Measurements from ENCODE around the gene BCL3.

Gene BCL3

DNA sequence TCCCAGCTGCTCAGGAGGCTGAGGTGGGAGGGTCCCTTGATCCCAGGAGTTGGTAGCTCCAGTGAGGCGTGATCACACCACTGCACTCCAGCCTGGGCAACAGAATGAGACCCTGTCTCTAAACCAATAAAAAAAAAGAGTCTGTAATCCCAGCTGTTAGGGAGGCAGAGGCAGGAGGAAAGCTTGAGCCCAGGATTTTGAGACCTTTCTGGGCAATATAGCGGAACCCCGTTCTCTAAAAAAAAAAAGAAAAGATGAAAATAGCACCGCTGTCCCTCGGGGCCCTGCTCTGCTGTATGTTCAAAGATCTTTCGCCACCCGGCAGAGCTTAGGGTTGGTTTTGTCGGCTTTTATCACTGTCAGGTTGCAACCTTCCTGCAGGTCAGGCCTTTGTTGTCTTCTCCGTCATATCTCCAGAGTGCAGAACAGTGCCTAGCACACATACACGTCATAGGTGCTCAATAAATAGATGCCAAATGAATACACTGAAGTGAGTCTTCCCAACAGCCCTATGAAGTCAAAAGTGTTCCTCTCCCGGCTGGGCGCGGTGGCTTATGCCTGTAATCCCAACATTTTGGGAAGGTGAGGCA is 47.0 kb downstream of the BCL3 start:
- no peaks in the 10 kb centered on the region for H3K9me3 ChIP-seq (ENCODE audit: control insufficient read depth, low read length)
- no peak overlapping the region for H3K27ac ChIP-seq (ENCODE audit: low read depth, low read length, severe bottlenecking)
- H3K4me3 ChIP-seq (ENCODE audit: extremely low read depth, insufficient read depth, low read length, poor library complexity, severe bottlenecking): no peak overlapping the region
- peaks cover 5% of the 10 kb centered on the region for H3K4me1 ChIP-seq (ENCODE audit: control insufficient read depth, insufficient read depth, low read length, poor library complexity, severe bottlenecking)
- WGBS, 2 experiments (ENCODE audit: insufficient coverage in 2 of 2): 92 to 93% methylated on average over 9 to 12 of the region's 13 CpGs
- H3K36me3 ChIP-seq (ENCODE audit: control insufficient read depth, insufficient read depth, low read length): no peaks in the 10 kb centered on the region

DNA sequence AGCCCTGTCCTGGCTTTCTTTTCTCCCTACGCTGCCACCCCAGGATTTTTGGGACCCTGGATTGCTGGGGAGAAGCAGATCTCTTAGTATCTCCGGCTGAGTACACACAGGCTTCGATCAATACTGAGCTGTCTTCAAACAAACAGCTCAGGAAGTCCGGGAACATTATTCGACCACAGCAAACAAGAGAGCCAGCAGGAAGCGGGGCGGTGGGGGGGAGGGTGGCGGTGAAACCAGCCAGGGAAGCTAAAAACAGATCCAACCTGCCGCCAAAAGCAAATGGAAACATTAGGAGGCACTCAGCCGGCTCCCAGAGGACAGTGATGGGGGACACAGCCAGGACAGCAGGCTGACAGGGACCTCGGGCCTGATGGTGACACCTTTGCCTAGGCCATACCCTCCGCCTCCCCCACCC is 48.2 kb downstream of the BCL3 start:
- Histone ChIP-seq H3K36me3 (ENCODE audit: control insufficient read depth, insufficient read depth, low read length) (no peaks in the 10 kb centered on the region), H3K27ac (ENCODE audit: low read depth, low read length, severe bottlenecking) (peak overlapping the region; percentile 53)
- 33 to 35% methylated on average over 6 to 11 of the region's 12 CpGs for WGBS, 2 experiments (ENCODE audit: insufficient coverage in 2 of 2)

DNA sequence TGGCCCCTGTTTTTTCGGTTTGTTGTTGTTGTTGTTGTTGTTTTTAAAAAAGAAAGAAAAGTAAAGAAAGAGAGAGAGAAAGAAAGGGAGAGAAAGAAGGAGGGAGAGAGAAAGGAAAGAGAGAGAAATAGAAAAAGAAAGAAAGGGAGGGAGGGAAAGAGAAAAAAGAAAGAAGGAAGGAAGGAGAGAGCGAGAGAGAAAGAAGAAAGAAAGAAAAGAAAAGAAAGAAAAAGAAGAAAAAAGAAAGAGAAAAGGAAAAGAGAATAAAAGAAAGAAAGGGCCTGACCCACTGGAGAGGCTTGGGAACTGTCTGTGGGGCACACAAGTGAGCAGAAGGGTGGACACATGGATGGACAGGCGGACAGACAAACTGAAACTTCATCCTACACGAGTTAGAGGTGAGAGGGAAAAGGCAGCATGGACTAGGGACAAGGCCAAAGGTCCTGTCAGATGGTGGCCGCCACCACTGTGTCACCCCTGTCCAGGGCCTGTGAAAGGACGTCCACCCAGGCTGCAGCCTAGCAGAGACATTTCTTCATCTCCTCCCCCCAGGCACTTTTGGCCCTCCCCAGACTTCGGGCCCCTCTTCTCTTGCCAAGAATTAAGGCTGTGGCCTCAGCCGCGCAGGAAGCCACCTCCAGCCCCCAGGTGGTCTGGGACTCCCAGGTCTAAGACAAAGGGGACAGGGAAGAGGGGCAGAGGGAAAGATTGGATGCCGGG is 51.3 kb downstream of the BCL3 start:
- WGBS, 2 experiments (ENCODE audit: insufficient coverage in 2 of 2): 83 to 94% methylated on average over 4 to 6 of the region's 10 CpGs
- Histone ChIP-seq H3K27ac (ENCODE audit: low read depth, low read length, severe bottlenecking) (no peak overlapping the region), H3K4me3 (ENCODE audit: extremely low read depth, insufficient read depth, low read length, poor library complexity, severe bottlenecking) (no peak overlapping the region), H3K4me1 (ENCODE audit: control insufficient read depth, insufficient read depth, low read length, poor library complexity, severe bottlenecking) (peaks cover 5% of the 10 kb centered on the region), H3K36me3 (ENCODE audit: control insufficient read depth, insufficient read depth, low read length) (no peaks in the 10 kb centered on the region), H3K9me3 (ENCODE audit: control insufficient read depth, low read length) (no peaks in the 10 kb centered on the region)

More for the DNA sequence above, 48.2 kb downstream of the BCL3 start:
- no peak overlapping the region for H3K4me3 ChIP-seq (ENCODE audit: extremely low read depth, insufficient read depth, low read length, poor library complexity, severe bottlenecking)
- no peaks in the 10 kb centered on the region for H3K9me3 ChIP-seq (ENCODE audit: control insufficient read depth, low read length)
- H3K4me1 ChIP-seq (ENCODE audit: control insufficient read depth, insufficient read depth, low read length, poor library complexity, severe bottlenecking): peaks cover 5% of the 10 kb centered on the region

DNA sequence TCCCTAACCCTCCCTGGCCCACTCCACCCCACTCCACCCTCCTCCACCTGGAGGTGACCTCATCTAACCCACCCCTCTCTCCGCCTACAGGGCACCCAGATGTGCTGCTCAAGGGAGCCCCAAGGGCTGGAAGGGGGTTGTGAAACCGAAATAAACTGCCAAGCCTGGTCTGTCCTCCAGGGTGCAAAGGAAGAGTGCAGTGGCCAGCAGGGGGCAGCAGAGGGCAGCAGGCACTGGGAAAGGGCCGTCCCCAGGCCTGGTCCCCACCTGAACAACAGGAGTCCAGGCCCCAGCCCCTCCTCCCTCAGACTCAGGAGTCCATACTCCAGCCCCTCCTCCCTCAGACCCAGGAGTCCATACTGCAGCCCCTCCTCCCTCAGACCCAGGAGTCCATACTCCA is 52.0 kb downstream of the BCL3 start:
- WGBS, 2 experiments (ENCODE audit: insufficient coverage in 2 of 2): 7 to 17% methylated on average over 2 to 3 of the region's 3 CpGs
- no peak overlapping the region for H3K27ac ChIP-seq (ENCODE audit: low read depth, low read length, severe bottlenecking)
- H3K4me3 ChIP-seq (ENCODE audit: extremely low read depth, insufficient read depth, low read length, poor library complexity, severe bottlenecking): no peak overlapping the region
- no peaks in the 10 kb centered on the region for H3K9me3 ChIP-seq (ENCODE audit: control insufficient read depth, low read length)
- H3K4me1 ChIP-seq (ENCODE audit: control insufficient read depth, insufficient read depth, low read length, poor library complexity, severe bottlenecking): peaks cover 5% of the 10 kb centered on the region
- H3K36me3 ChIP-seq (ENCODE audit: control insufficient read depth, insufficient read depth, low read length): no peaks in the 10 kb centered on the region

DNA sequence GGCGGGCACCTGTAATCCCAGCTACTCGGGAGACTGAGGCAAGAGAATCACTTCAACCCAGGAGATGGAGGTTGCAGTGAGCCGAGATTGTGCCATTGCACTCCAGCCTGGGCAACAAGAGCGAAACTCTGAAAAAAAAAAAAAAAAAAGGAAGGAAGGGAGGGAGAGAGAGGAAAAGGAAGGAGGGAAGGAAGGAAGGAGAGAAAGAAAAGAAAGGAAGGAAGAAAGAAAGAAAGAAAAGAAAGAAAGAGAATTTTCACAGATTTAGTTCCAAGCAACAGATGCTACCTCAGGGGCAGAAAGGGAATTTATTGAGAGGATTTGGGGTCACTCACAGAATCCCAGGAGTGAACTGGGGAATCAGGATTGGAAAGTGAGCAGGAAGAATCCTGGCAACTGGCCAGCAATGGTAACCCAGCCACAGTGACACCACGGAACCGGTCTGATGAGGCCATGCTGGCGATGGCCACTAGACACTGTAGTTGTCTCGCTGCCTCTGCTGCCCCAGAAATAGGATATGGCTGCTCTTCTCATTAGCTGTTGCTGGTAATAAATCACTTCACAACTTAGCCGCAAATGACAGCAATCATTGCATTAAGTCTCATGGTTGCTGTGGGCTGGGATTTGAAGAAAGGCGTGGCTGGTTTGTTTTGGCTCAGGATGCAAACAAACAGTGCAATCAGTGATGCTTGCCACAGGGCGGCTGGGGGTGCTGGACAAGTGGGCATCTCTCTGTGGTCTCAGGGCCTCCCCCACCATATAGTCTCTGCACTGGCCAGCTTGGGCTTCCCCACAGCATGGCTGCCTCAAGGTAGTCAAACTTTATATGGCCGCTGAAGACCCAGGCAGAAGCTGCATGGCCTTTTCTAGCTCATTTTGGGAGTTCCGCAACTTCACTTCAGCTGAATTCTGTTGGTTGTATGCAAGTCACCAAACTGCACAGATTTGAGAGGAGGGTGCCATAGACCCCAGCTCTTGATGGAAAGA is 55.2 kb downstream of the BCL3 start:
- 93 to 95% methylated on average over 12 of the region's 13 CpGs for WGBS, 2 experiments (ENCODE audit: insufficient coverage in 2 of 2)
- H3K9me3 ChIP-seq (ENCODE audit: control insufficient read depth, low read length): no peaks in the 10 kb centered on the region
- H3K4me1 ChIP-seq (ENCODE audit: control insufficient read depth, insufficient read depth, low read length, poor library complexity, severe bottlenecking): peaks cover 8% of the 10 kb centered on the region

DNA sequence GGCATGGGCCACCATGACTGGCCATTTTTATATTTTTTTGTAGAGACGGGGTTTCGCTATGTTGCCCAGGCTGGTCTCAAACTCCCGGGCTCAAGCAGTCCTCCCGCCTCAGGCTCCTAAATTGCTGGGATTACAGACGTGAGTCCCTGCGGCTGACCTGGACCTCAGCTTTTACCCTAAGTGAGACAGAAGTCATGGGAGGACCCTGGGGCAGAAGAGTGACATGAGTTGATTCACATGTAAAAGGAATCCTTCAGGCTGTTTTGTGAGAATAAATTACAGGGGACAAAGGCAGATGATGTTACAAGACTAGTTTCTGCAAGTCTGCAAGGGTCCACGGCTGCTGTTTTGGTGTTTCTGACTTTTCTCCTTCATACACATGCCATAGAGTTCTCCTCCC is 57.8 kb downstream of the BCL3 start:
- H3K27ac ChIP-seq (ENCODE audit: low read depth, low read length, severe bottlenecking): no peak overlapping the region
- 73 to 78% methylated on average over 6 of the region's 7 CpGs for WGBS, 2 experiments (ENCODE audit: insufficient coverage in 2 of 2)
- no peaks in the 10 kb centered on the region for H3K36me3 ChIP-seq (ENCODE audit: control insufficient read depth, insufficient read depth, low read length)
- no peaks in the 10 kb centered on the region for H3K9me3 ChIP-seq (ENCODE audit: control insufficient read depth, low read length)
- no peak overlapping the region for H3K4me3 ChIP-seq (ENCODE audit: extremely low read depth, insufficient read depth, low read length, poor library complexity, severe bottlenecking)
- peaks cover 13% of the 10 kb centered on the region for H3K4me1 ChIP-seq (ENCODE audit: control insufficient read depth, insufficient read depth, low read length, poor library complexity, severe bottlenecking)

More for the DNA sequence above, 55.2 kb downstream of the BCL3 start:
- H3K4me3 ChIP-seq (ENCODE audit: extremely low read depth, insufficient read depth, low read length, poor library complexity, severe bottlenecking): no peak overlapping the region
- no peaks in the 10 kb centered on the region for H3K36me3 ChIP-seq (ENCODE audit: control insufficient read depth, insufficient read depth, low read length)
- H3K27ac ChIP-seq (ENCODE audit: low read depth, low read length, severe bottlenecking): no peak overlapping the region

DNA sequence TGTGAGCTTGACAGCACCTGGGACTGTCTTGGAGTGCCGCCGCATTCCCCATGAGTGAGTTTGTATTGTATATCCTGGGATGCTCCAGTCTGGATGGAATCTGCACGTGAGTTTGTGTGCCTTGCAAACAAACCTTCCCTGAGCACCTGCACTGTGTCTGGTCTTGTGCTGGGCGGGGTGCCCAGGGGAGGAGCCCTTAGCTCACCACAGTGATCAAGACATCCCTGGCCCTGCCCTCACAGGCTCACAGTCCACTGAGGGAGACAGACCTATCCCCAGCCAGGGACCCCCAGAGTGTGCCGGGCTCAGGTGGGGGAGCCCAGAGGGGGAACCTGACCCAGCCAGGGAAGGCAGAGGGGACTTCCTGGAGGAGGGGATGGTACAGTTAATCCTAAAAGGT is 58.7 kb downstream of the BCL3 start:
- H3K4me3 ChIP-seq (ENCODE audit: extremely low read depth, insufficient read depth, low read length, poor library complexity, severe bottlenecking): no peak overlapping the region
- no peak overlapping the region for H3K27ac ChIP-seq (ENCODE audit: low read depth, low read length, severe bottlenecking)
- H3K9me3 ChIP-seq (ENCODE audit: control insufficient read depth, low read length): no peaks in the 10 kb centered on the region
- H3K36me3 ChIP-seq (ENCODE audit: control insufficient read depth, insufficient read depth, low read length): no peaks in the 10 kb centered on the region
- H3K4me1 ChIP-seq (ENCODE audit: control insufficient read depth, insufficient read depth, low read length, poor library complexity, severe bottlenecking): peaks cover 13% of the 10 kb centered on the region
- 61 to 88% methylated on average over 4 of the region's 5 CpGs for WGBS, 2 experiments (ENCODE audit: insufficient coverage in 2 of 2)

DNA sequence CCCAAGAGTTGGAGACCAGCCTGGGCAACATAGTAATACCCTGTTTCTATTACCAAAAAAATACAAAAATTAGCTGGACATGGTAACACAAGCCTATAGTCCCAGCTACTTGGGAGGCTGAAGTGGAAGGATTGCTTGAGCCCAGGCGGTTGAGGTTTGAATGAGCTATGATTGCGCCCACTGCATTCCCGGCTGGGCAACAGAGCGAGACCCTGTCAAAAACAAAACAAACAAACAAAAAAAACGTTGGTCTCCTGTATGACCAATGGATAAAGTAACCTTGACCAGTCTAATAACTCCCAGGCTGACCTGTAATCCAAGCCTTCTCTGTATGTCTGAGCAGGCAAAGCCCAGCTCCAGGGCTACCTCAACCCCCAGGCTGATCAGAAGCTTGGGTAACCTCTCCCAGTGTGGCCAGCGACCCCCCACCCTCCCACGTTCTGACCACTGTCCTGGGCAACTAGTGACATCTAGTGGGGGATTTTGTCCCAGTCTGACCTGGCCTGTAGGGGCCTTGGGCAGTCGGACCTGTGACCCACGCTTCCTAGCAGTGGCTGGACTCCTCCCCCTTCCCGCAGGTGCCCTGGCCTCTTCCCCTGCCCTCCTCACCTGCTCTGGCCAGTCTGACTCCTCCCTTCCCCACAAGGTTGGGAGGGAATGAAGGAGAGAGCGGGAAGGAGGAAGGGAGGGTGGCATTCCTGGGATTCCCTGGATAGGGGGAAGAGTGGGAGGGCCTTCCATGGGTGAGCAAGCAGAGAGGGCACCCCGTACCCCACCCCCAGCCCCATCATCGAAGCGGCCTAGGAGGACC is 59.3 kb downstream of the BCL3 start:
- Histone ChIP-seq H3K4me3 (ENCODE audit: extremely low read depth, insufficient read depth, low read length, poor library complexity, severe bottlenecking) (peak overlapping the region; percentile 45), H3K27ac (ENCODE audit: low read depth, low read length, severe bottlenecking) (peak overlapping the region; percentile 53), H3K4me1 (ENCODE audit: control insufficient read depth, insufficient read depth, low read length, poor library complexity, severe bottlenecking) (peaks cover 13% of the 10 kb centered on the region), H3K36me3 (ENCODE audit: control insufficient read depth, insufficient read depth, low read length) (no peaks in the 10 kb centered on the region), H3K9me3 (ENCODE audit: control insufficient read depth, low read length) (no peaks in the 10 kb centered on the region)
- 29 to 41% methylated on average over 8 to 11 of the region's 14 CpGs for WGBS, 2 experiments (ENCODE audit: insufficient coverage in 2 of 2)

DNA sequence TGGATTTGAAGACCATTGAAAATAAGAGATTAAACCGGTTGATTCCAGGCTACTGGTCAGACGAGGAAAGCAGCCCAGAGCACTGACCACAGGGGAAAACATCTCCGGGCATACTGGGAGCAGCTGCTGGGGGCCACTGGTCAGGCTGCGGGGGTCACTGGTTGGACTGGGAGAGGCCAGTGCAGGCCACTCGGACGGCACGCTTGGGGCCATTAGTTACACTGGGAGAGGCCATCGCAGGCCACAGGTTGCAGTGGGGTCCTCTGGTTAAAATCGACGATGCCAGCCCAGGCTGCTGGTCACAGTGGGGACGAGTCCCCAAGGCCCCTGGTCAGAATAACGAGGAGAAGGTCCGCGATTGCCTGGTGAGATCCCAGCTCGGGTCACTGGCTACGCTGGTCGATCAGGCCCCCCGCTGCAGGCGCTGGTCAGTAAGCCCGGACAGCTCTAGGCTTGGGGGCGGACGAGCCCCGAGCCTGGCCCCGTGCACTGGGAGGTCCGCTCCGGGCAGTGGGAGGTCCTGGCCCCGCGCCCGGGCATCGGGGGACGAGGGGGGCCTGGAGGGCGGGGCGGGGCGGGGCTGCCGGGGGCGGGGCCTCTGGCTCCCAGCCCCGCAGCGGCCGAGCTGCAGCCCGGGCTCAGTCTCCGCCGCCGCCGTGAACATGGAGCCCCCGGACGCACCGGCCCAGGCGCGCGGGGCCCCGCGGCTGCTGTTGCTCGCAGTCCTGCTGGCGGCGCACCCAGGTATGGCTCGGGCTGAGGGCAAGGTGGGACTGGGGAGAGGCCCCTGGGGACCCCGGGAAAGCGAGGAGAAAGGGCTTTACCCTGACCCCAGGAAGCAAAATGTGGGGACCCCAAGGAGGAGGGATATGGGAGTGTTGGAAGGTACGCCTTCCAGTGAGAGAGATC is 60.2 kb downstream of the BCL3 start, which contains the start of gene BCAM:
TSS of gene BCAM (plus strand) at position 641 of the 909 bp plus-strand sequence. CDS start at position 663, 22 bp downstream.
- H3K36me3 ChIP-seq (ENCODE audit: control insufficient read depth, insufficient read depth, low read length): no peaks in the 10 kb centered on the region
- H3K27ac ChIP-seq (ENCODE audit: low read depth, low read length, severe bottlenecking): peak within 1 kb of the TSS; percentile 53
- 2 to 3% methylated on average over 43 to 48 of the region's 59 CpGs for WGBS, 2 experiments (ENCODE audit: insufficient coverage in 2 of 2)
- H3K4me1 ChIP-seq (ENCODE audit: control insufficient read depth, insufficient read depth, low read length, poor library complexity, severe bottlenecking): peaks cover 13% of the 10 kb centered on the region
- H3K9me3 ChIP-seq (ENCODE audit: control insufficient read depth, low read length): no peaks in the 10 kb centered on the region
- H3K4me3 ChIP-seq (ENCODE audit: extremely low read depth, insufficient read depth, low read length, poor library complexity, severe bottlenecking): peak within 1 kb of the TSS; percentile 45
